Body of pancreas (tissue), 4 donors: ENCODE results near the gene IGF2BP2. TPM values are rescaled to one million over a fixed set of nuclear protein-coding genes. Genes with fewer than 3 reads are reported as not detected.

ENCODE experiments used
- ATAC-seq: fragments of 150-250 bp; one replicate; pipeline ENCODE4 v1.9.1; 2016
- DNase-seq, 4 donors: peaks; one replicate each; pipeline ENCODE4 v3.0.0-alpha.2; 2019
- H3K27ac ChIP-seq, 4 donors: fragments of 200-600 bp; sonication (generic); 1 replicate in 3 of 4; 2 replicates in 1 of 4; pipeline versions ENCODE4 v1.5.1 to v1.6.1; 2016 to 2019; ENCODE audit warnings: mild to moderate bottlenecking in 1 of 4, mixed read lengths in 1 of 4, moderate library complexity in 1 of 4
- H3K27me3 ChIP-seq, 2 donors: fragments of 200-600 bp; sonication (generic); one replicate each; pipeline ENCODE4 v1.6.0; 2016; ENCODE audit warnings: mild to moderate bottlenecking in 1 of 2
- H3K36me3 ChIP-seq, 2 donors: fragments of 200-600 bp; sonication (generic); replicated peaks in 1 of 2; 2 replicates each; pipeline ENCODE4 v1.5.1; 2016; ENCODE audit warnings: low read depth in 2 of 2; ENCODE audit not compliant: insufficient read depth in 1 of 2
- H3K4me1 ChIP-seq: fragments of 200-600 bp; sonication (generic); one replicate; pipeline ENCODE4 v1.6.0; 2016
- H3K4me3 ChIP-seq, 2 donors: fragments of 200-600 bp; sonication (generic); 1 replicate in 1 of 2; 2 replicates in 1 of 2; pipeline ENCODE4 v1.5.1; 2016 to 2019
- H3K9me3 ChIP-seq, 3 donors: fragments of 200-600 bp; sonication (generic); 1 replicate in 2 of 3; 2 replicates in 1 of 3; pipeline ENCODE4 v1.5.1; 2016
- CTCF ChIP-seq, 7 experiments: fragments of 450-650 bp in 4 of 7; fragments of 200-600 bp in 3 of 7; sonication (generic) in 3 of 7; IDR thresholded peaks; one replicate each; pipeline ENCODE4 v1.5.1; 2016 to 2019; ENCODE audit warnings: antibody characterized with exemption in 7 of 7
- POLR2A ChIP-seq, 3 donors: fragments of 450-650 bp; IDR thresholded peaks; one replicate each; pipeline ENCODE4 v1.6.1; 2016; ENCODE audit warnings: antibody characterized with exemption in 3 of 3, mild to moderate bottlenecking in 2 of 3
- WGBS, 2 donors: methylation state at CpG; one replicate each; pipeline ENCODE4 v1.1.5; 2017; 5-methylcytosine and 5-hydroxymethylcytosine counted together
- intact Hi-C: fragments of 100-400 bp; cut with DNase I; formaldehyde crosslinking; loops from one replicate; pipeline ENCODE4 v1.15.1; 2023
- total RNA-seq, 2 donors: library from RNA; depleted of rRNA; stranded (reverse); fragments of >200 nt; gene quantifications; one replicate each; pipeline ENCODE4 v1.1.0, GENCODE V29; 2016

IGF2BP2 gene
- total RNA-seq, 2 donors from 2014 or later = 19.4 to 25.2 TPM

DNA sequence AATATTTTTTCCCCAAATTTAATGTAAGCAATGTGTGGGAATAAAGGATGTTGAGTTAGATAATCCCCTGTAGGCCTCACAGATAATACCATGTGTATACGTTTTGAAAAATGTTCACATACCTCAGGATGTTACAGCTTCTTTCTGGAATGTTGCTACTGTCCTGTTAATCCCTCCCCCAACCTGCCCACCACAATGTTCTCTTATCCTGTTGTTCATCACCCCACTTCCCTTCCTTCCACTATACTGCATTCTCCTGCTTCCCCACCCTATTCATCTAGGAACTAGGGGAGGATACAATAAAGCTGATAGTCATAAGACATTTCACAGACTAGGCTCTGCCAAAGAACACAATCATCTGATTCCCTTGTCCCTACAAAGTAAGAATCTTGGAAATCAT lies 92.1 kb downstream of the IGF2BP2 start:
- Histone ChIP-seq H3K9me3 (no peaks in the 10 kb centered on the region), H3K27me3 (no peaks in the 10 kb centered on the region), H3K27ac (no peak overlapping the region), H3K4me3 (no peak overlapping the region), H3K4me1 (no peaks in the 10 kb centered on the region), H3K36me3 (no peaks in the 10 kb centered on the region)
- intact Hi-C loops = no loop called here
- no peak for ATAC-seq
- TF ChIP-seq CTCF (IDR thresholded peaks at IDR 0.05) (no peak), POLR2A (IDR thresholded peaks at IDR 0.05) (no peak)
- DNase-seq = no peak
- WGBS, 2 donors = 57 to 64% methylated on average over 1 of the region's 1 CpG

DNA sequence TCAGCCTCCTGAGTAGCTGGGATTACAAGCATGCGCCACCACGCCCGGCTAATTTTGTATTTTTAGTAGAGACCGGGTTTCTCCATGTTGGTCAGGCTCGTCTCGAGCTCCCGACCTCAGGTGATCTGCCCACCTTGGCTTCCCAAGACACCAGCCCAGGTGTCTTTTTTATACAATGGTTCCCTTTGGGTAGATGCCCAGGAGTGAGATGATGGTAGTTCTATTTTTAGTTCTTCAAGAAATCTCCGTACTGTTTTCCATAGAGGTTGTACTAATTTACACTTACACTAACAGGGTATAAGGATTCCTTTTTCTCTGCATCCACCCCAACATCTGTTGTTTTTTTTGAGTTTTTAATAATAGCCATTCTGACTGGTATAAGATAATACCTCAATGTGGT lies 94.3 kb downstream of the IGF2BP2 start:
- DNase-seq (no peak), ATAC-seq (no peak)
- H3K4me1 ChIP-seq = no peaks in the 10 kb centered on the region
- TF ChIP-seq POLR2A (IDR thresholded peaks at IDR 0.05) = no peak
- no peak for TF ChIP-seq CTCF (IDR thresholded peaks at IDR 0.05)
- no peak overlapping the region for H3K4me3 ChIP-seq
- H3K27ac ChIP-seq = no peak overlapping the region
- no peaks in the 10 kb centered on the region for H3K9me3 ChIP-seq
- intact Hi-C loops = no loop called here
- no peaks in the 10 kb centered on the region for H3K27me3 ChIP-seq
- no peaks in the 10 kb centered on the region for H3K36me3 ChIP-seq
- 84 to 88% methylated on average over 8 of the region's 8 CpGs for WGBS, 2 donors

- intact Hi-C loops = no loop called here
- TF ChIP-seq CTCF (IDR thresholded peaks at IDR 0.05) (no peak), POLR2A (IDR thresholded peaks at IDR 0.05) (no peak)
- 70 to 72% methylated on average over 7 of the region's 7 CpGs for WGBS, 2 donors
- Histone ChIP-seq H3K36me3 (no peaks in the 10 kb centered on the region), H3K27ac (no peak overlapping the region), H3K4me3 (no peak overlapping the region), H3K9me3 (no peaks in the 10 kb centered on the region), H3K4me1 (no peaks in the 10 kb centered on the region), H3K27me3 (no peaks in the 10 kb centered on the region)
- no peak for DNase-seq
- ATAC-seq = no peak
These were observed 95.3 kb downstream of the IGF2BP2 start for GRCh38 chr3:185729337-185730055.

DNA sequence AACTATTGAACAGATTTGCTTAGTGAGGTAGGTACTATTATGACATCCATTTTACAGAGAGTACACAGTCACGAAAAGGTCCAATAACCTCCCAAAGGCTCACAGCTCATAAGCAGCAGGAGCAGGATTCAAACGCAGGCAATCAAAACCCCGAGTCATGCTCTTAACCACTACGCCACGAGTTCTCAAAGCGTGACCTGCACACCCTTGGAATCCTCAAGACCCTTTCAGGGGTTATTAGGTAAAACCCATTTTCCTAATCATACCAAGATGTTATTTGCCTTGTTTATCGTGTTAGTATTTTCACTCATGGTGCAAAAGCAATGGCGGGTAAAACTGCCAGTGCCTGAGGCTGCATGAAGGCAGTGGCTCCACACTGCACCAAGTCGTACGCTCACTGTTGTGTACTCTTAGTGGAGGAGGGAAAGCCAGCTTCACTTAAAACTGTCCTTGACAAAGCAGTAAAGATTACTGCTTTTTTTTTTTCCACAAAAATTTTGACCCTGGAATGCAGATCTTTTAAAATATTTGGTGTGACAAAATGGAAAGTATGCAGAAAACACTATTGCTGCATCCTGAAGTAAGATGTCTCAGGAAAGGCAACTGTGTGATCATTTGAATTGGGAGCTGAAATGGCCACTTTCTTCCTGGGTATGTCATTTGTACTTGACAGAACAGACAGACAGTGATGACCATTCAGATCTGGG lies 96.1 kb downstream of the IGF2BP2 start:
- ATAC-seq = no peak
- 80 to 83% methylated on average over 10 of the region's 10 CpGs for WGBS, 2 donors
- no peak overlapping the region for H3K27ac ChIP-seq
- no peaks in the 10 kb centered on the region for H3K9me3 ChIP-seq
- TF ChIP-seq POLR2A (IDR thresholded peaks at IDR 0.05) (no peak), CTCF (IDR thresholded peaks at IDR 0.05) (no peak)
- intact Hi-C loops = no loop called here
- no peak overlapping the region for H3K4me3 ChIP-seq
- no peaks in the 10 kb centered on the region for H3K36me3 ChIP-seq
- no peaks in the 10 kb centered on the region for H3K4me1 ChIP-seq
- H3K27me3 ChIP-seq = no peaks in the 10 kb centered on the region
- no peak for DNase-seq
